Skeletal muscle tissue (tissue), 4 donors: ENCODE results near the gene VCP. TPM values are rescaled to one million over a fixed set of nuclear protein-coding genes. Genes with fewer than 3 reads are reported as not detected.

Source experiments
- H3K27ac ChIP-seq: one replicate; pipeline ENCODE4 v1.7.0; 2013; ENCODE audit warnings: mild to moderate bottlenecking, low read depth, low read length, inconsistent platforms
- H3K27me3 ChIP-seq, 3 donors: one replicate each; pipeline ENCODE4 v1.7.0; 2013; ENCODE audit warnings: low read length in 3 of 3; ENCODE audit not compliant: control insufficient read depth in 3 of 3, insufficient read depth in 3 of 3
- H3K36me3 ChIP-seq, 3 donors: one replicate each; pipeline ENCODE4 v1.7.0; 2013; ENCODE audit warnings: low read length in 3 of 3; ENCODE audit not compliant: control insufficient read depth in 3 of 3, insufficient read depth in 3 of 3
- H3K4me1 ChIP-seq, 3 donors: one replicate each; pipeline ENCODE4 v1.7.0; 2013; ENCODE audit warnings: low read length in 3 of 3, mild to moderate bottlenecking in 3 of 3; ENCODE audit not compliant: control insufficient read depth in 3 of 3, insufficient read depth in 3 of 3
- H3K4me3 ChIP-seq, 3 donors: one replicate each; pipeline ENCODE4 v1.7.0; 2013; ENCODE audit warnings: low read length in 3 of 3
- H3K9ac ChIP-seq, 3 donors: one replicate each; pipeline ENCODE4 v1.7.0; 2013; ENCODE audit warnings: low read length in 3 of 3, mild to moderate bottlenecking in 3 of 3, moderate library complexity in 2 of 3, low read depth in 1 of 3
- H3K9me3 ChIP-seq, 3 donors: one replicate each; pipeline ENCODE4 v1.7.0; 2013; ENCODE audit warnings: low read length in 3 of 3; ENCODE audit not compliant: control insufficient read depth in 3 of 3
- total RNA-seq: library from RNA; depleted of rRNA; stranded (reverse); fragments of >200 nt; gene quantifications from one replicate; pipeline ENCODE4 v1.2.3, GENCODE V29; 2014
- donor health status: Osteomylitis.

Gene VCP
- 212 TPM for total RNA-seq

GRCh38 chr9:35072461-35073278 is at the start of gene VCP:
Gene VCP (minus strand): TSS chr9:35072625. CDS start chr9:35072353, 272 bp downstream.
- H3K9ac ChIP-seq = peak within 1 kb of the TSS; percentile 94 to 99 (median 97)
- no peaks in the 10 kb centered on the region for H3K9me3 ChIP-seq
- H3K4me1 ChIP-seq = peaks cover 33 to 37% (median 36%) of the 10 kb centered on the region in 3 donors
- H3K36me3 ChIP-seq = peaks cover 6 to 15% (median 13%) of the 10 kb centered on the region in 3 donors
- peak within 1 kb of the TSS; percentile 87 to 95 (median 92) for H3K4me3 ChIP-seq
- no peaks in the 10 kb centered on the region for H3K27me3 ChIP-seq
- H3K27ac ChIP-seq = peak within 1 kb of the TSS; percentile 99

GRCh38 chr9:35116898-35117551 is 44.6 kb upstream of the VCP start:
- Histone ChIP-seq H3K4me3 (peak overlapping the region; percentile 89 to 96 (median 95)), H3K27ac (peak overlapping the region; percentile 86), H3K4me1 (peaks cover 27 to 42% (median 35%) of the 10 kb centered on the region in 3 donors), H3K36me3 (no peaks in the 10 kb centered on the region), H3K9ac (peak overlapping the region; percentile 38 to 85 (median 76)), H3K9me3 (no peaks in the 10 kb centered on the region), H3K27me3 (no peaks in the 10 kb centered on the region)

GRCh38 chr9:35116539-35116897 is 44.1 kb upstream of the VCP start:
- Histone ChIP-seq H3K4me1 (peaks cover 31 to 46% (median 39%) of the 10 kb centered on the region in 3 donors), H3K36me3 (no peaks in the 10 kb centered on the region), H3K4me3 (peak overlapping the region; percentile 89 to 96 (median 95)), H3K9me3 (no peaks in the 10 kb centered on the region), H3K9ac (peak overlapping the region; percentile 34 to 85 (median 76)), H3K27ac (peak overlapping the region; percentile 86), H3K27me3 (no peaks in the 10 kb centered on the region)

- no peaks in the 10 kb centered on the region for H3K9me3 ChIP-seq
- H3K4me1 ChIP-seq = peaks cover 34 to 49% (median 42%) of the 10 kb centered on the region in 3 donors
- no peaks in the 10 kb centered on the region for H3K27me3 ChIP-seq
- peaks cover 0 to 2% (median 0%) of the 10 kb centered on the region in 3 donors for H3K36me3 ChIP-seq
- H3K4me3 ChIP-seq = peak within 1 kb of the TSS; percentile 89 to 96 (median 95)
- H3K27ac ChIP-seq = peak within 1 kb of the TSS; percentile 86
- peak within 1 kb of the TSS; percentile 76 to 85 (median 84) for H3K9ac ChIP-seq
These were observed 43.5 kb upstream of the VCP start, which contains the start of gene ATOSB for GRCh38 chr9:35115680-35116538. Gene ATOSB (minus strand): TSS chr9:35115862. CDS start chr9:35108274, 7,588 bp downstream.

GRCh38 chr9:35114840-35115628 is 42.6 kb upstream of the VCP start:
- peaks cover 43 to 58% (median 50%) of the 10 kb centered on the region in 3 donors for H3K4me1 ChIP-seq
- H3K27me3 ChIP-seq = no peaks in the 10 kb centered on the region
- H3K27ac ChIP-seq = peak overlapping the region; percentile 86
- H3K4me3 ChIP-seq = peak overlapping the region; percentile 89 to 96 (median 95)
- H3K36me3 ChIP-seq = peaks cover 0 to 2% (median 0%) of the 10 kb centered on the region in 3 donors
- H3K9ac ChIP-seq = peak overlapping the region; percentile 76 to 85 (median 84)
- no peaks in the 10 kb centered on the region for H3K9me3 ChIP-seq

- H3K9ac ChIP-seq = peak overlapping the region; percentile 76 to 85 (median 84)
- H3K36me3 ChIP-seq = peaks cover 0 to 2% (median 0%) of the 10 kb centered on the region in 3 donors
- H3K4me1 ChIP-seq = peaks cover 44 to 65% (median 52%) of the 10 kb centered on the region in 3 donors
- H3K27ac ChIP-seq = peak overlapping the region; percentile 86
- no peaks in the 10 kb centered on the region for H3K27me3 ChIP-seq
- peak overlapping the region; percentile 89 to 96 (median 95) for H3K4me3 ChIP-seq
- no peaks in the 10 kb centered on the region for H3K9me3 ChIP-seq
These were observed 41.9 kb upstream of the VCP start for GRCh38 chr9:35114113-35114839.

- peaks cover 44 to 65% (median 52%) of the 10 kb centered on the region in 3 donors for H3K4me1 ChIP-seq
- H3K36me3 ChIP-seq = peaks cover 4 to 10% (median 6%) of the 10 kb centered on the region in 3 donors
- peak overlapping the region; percentile 78 for H3K27ac ChIP-seq
- H3K9me3 ChIP-seq = no peaks in the 10 kb centered on the region
- H3K9ac ChIP-seq = peak overlapping the region; percentile 19 to 65 (median 24)
- H3K27me3 ChIP-seq = no peaks in the 10 kb centered on the region
- no peak overlapping the region for H3K4me3 ChIP-seq
These were observed 40.0 kb upstream of the VCP start for GRCh38 chr9:35112257-35113020.
